RWPE2 (cell line): ENCODE results near the gene RAB28.

Experiments used
- ATAC-seq: fragments of 200-7000 bp; cut with Tn5 transposase; 3 replicates; pipeline ENCODE4 v1.9.1; 2021; ENCODE audit warnings: low read depth
- DNase-seq: peaks from one replicate; pipeline ENCODE4 v3.0.0-alpha.2; 2020; ENCODE audit warnings: low spot score
- H3K27ac ChIP-seq: fragments of 450-650 bp; 2 replicates; pipeline ENCODE4 v1.5.1; 2017; ENCODE audit warnings: mild to moderate bottlenecking; ENCODE audit not compliant: poor library complexity, severe bottlenecking
- H3K27me3 ChIP-seq: fragments of 250-450 bp; sonication (Bioruptor Pico); 2 replicates; pipeline ENCODE4 v1.5.1; 2021; ENCODE audit warnings: mild to moderate bottlenecking, moderate library complexity; ENCODE audit not compliant: insufficient read depth, poor library complexity, severe bottlenecking
- H3K36me3 ChIP-seq: fragments of 250-450 bp; sonication (Bioruptor Pico); 2 replicates; pipeline ENCODE4 v1.5.1; 2020; ENCODE audit warnings: low read depth, mild to moderate bottlenecking, moderate library complexity
- H3K4me1 ChIP-seq: fragments of 250-450 bp; sonication (Bioruptor Pico); 2 replicates; pipeline ENCODE4 v1.5.1; 2021; ENCODE audit warnings: mild to moderate bottlenecking, moderate library complexity; ENCODE audit not compliant: insufficient read depth, poor library complexity, severe bottlenecking
- H3K4me3 ChIP-seq: fragments of 250-450 bp; sonication (Bioruptor Pico); 2 replicates; pipeline ENCODE4 v1.5.1; 2021; ENCODE audit warnings: mild to moderate bottlenecking, moderate library complexity; ENCODE audit not compliant: severe bottlenecking
- H3K9me3 ChIP-seq: fragments of 250-450 bp; sonication (Bioruptor Pico); 2 replicates; pipeline ENCODE4 v1.5.1; 2021; ENCODE audit warnings: mild to moderate bottlenecking, moderate library complexity; ENCODE audit not compliant: severe bottlenecking
- CTCF ChIP-seq: fragments of 450-650 bp; IDR thresholded peaks from one replicate; pipeline ENCODE4 v1.5.1; 2017; ENCODE audit warnings: mild to moderate bottlenecking, moderate library complexity; ENCODE audit not compliant: poor library complexity, severe bottlenecking

Gene RAB28

GRCh38 chr4:13528821-13529127, 44.6 kb upstream of the RAB28 start:
- H3K36me3 ChIP-seq: no peaks in the 10 kb centered on the region
- no peaks in the 10 kb centered on the region for H3K9me3 ChIP-seq
- H3K27ac ChIP-seq: no peak overlapping the region
- TF ChIP-seq CTCF: no peak
- no peaks in the 10 kb centered on the region for H3K4me1 ChIP-seq
- ATAC-seq (no peak), DNase-seq (no peak)
- peaks cover 95% of the 10 kb centered on the region for H3K27me3 ChIP-seq
- H3K4me3 ChIP-seq: no peak overlapping the region

GRCh38 chr4:13527981-13528820, 44.1 kb upstream of the RAB28 start:
- Histone ChIP-seq H3K27me3 (peaks cover 95% of the 10 kb centered on the region), H3K27ac (no peak overlapping the region), H3K9me3 (no peaks in the 10 kb centered on the region), H3K4me3 (no peak overlapping the region), H3K4me1 (no peaks in the 10 kb centered on the region), H3K36me3 (no peaks in the 10 kb centered on the region)
- no peak for DNase-seq
- no peak for TF ChIP-seq CTCF
- 0 out of 3 replicates have a peak, but pooled peaks have one; percentile 30 for ATAC-seq

- ATAC-seq (no peak), DNase-seq (no peak)
- peaks cover 96% of the 10 kb centered on the region for H3K27me3 ChIP-seq
- H3K4me1 ChIP-seq: no peaks in the 10 kb centered on the region
- H3K4me3 ChIP-seq: no peak overlapping the region
- H3K27ac ChIP-seq: no peak overlapping the region
- no peaks in the 10 kb centered on the region for H3K36me3 ChIP-seq
- no peak for TF ChIP-seq CTCF
- H3K9me3 ChIP-seq: no peaks in the 10 kb centered on the region
These were observed 43.2 kb upstream of the RAB28 start for GRCh38 chr4:13527192-13527980.

GRCh38 chr4:13526658-13527057, 42.5 kb upstream of the RAB28 start:
- no peaks in the 10 kb centered on the region for H3K9me3 ChIP-seq
- no peak overlapping the region for H3K4me3 ChIP-seq
- no peak for ATAC-seq
- H3K36me3 ChIP-seq: no peaks in the 10 kb centered on the region
- H3K27me3 ChIP-seq: peaks cover 96% of the 10 kb centered on the region
- no peak for TF ChIP-seq CTCF
- no peak overlapping the region for H3K27ac ChIP-seq
- no peak for DNase-seq
- H3K4me1 ChIP-seq: no peaks in the 10 kb centered on the region
